Nephron (organoid): ENCODE results near the gene OSGEPL1.

Source experiments
- H3K27ac Mint-ChIP-seq, 3 experiments: 2 replicates each; pipeline ENCODE4 v1.8.0; 2020; ENCODE audit warnings: mixed read lengths in 3 of 3, mild to moderate bottlenecking in 2 of 3, moderate library complexity in 1 of 3
- H3K27me3 Mint-ChIP-seq: 2 replicates; pipeline ENCODE4 v1.8.0; 2021; ENCODE audit warnings: low read depth, mild to moderate bottlenecking, moderate library complexity, mixed read lengths
- H3K36me3 Mint-ChIP-seq: 2 replicates; pipeline ENCODE4 v1.8.0; 2020; ENCODE audit warnings: low read depth, mixed read lengths
- H3K4me1 Mint-ChIP-seq: 2 replicates; pipeline ENCODE4 v1.8.0; 2020; ENCODE audit warnings: mixed read lengths
- H3K4me3 Mint-ChIP-seq, 3 experiments: 2 replicates each; pipeline ENCODE4 v1.8.0; 2020; ENCODE audit warnings: mild to moderate bottlenecking in 3 of 3, mixed read lengths in 3 of 3, moderate library complexity in 2 of 3
- H3K9me3 Mint-ChIP-seq: 2 replicates; pipeline ENCODE4 v1.8.0; 2020; ENCODE audit warnings: mixed read lengths
- TF ChIP-seq, protein P1 (sequence below), 3 experiments: fragments of 200-600 bp; sonication (generic); IDR thresholded peaks; one replicate each; pipeline ENCODE4 v1.5.0; 2021; ENCODE audit warnings: antibody characterized with exemption in 3 of 3; ENCODE audit not compliant: unreplicated experiment in 3 of 3

Gene OSGEPL1

GRCh38 chr2:189798312-189799029 is 35.9 kb upstream of the OSGEPL1 start:
- H3K36me3 Mint-ChIP-seq = peaks cover 39% of the 10 kb centered on the region
- TF ChIP-seq, protein P1, sequence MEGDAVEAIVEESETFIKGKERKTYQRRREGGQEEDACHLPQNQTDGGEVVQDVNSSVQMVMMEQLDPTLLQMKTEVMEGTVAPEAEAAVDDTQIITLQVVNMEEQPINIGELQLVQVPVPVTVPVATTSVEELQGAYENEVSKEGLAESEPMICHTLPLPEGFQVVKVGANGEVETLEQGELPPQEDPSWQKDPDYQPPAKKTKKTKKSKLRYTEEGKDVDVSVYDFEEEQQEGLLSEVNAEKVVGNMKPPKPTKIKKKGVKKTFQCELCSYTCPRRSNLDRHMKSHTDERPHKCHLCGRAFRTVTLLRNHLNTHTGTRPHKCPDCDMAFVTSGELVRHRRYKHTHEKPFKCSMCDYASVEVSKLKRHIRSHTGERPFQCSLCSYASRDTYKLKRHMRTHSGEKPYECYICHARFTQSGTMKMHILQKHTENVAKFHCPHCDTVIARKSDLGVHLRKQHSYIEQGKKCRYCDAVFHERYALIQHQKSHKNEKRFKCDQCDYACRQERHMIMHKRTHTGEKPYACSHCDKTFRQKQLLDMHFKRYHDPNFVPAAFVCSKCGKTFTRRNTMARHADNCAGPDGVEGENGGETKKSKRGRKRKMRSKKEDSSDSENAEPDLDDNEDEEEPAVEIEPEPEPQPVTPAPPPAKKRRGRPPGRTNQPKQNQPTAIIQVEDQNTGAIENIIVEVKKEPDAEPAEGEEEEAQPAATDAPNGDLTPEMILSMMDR (IDR thresholded peaks at IDR 0.05; ENCODE audit: unreplicated experiment in 3 of 3) = peak; percentile 28 to 52 (median 32)
- no peak overlapping the region for H3K4me3 Mint-ChIP-seq
- no peaks in the 10 kb centered on the region for H3K27me3 Mint-ChIP-seq
- no peaks in the 10 kb centered on the region for H3K4me1 Mint-ChIP-seq
- H3K27ac Mint-ChIP-seq = no peak overlapping the region
- no peaks in the 10 kb centered on the region for H3K9me3 Mint-ChIP-seq

- TF ChIP-seq, protein P1 (IDR thresholded peaks at IDR 0.05; ENCODE audit: unreplicated experiment in 3 of 3) = no peak
- no peaks in the 10 kb centered on the region for H3K4me1 Mint-ChIP-seq
- no peak overlapping the region for H3K4me3 Mint-ChIP-seq
- H3K9me3 Mint-ChIP-seq = no peaks in the 10 kb centered on the region
- no peaks in the 10 kb centered on the region for H3K27me3 Mint-ChIP-seq
- H3K27ac Mint-ChIP-seq = no peak overlapping the region
- H3K36me3 Mint-ChIP-seq = peaks cover 44% of the 10 kb centered on the region
Observed at GRCh38 chr2:189797902-189798301, 35.3 kb upstream of the OSGEPL1 start.

- H3K27me3 Mint-ChIP-seq = no peaks in the 10 kb centered on the region
- H3K36me3 Mint-ChIP-seq = peaks cover 44% of the 10 kb centered on the region
- no peak overlapping the region for H3K4me3 Mint-ChIP-seq
- H3K27ac Mint-ChIP-seq = no peak overlapping the region
- no peaks in the 10 kb centered on the region for H3K4me1 Mint-ChIP-seq
- H3K9me3 Mint-ChIP-seq = no peaks in the 10 kb centered on the region
- TF ChIP-seq, protein P1 (IDR thresholded peaks at IDR 0.05; ENCODE audit: unreplicated experiment in 3 of 3) = no peak
Observed at GRCh38 chr2:189794310-189794709, 31.7 kb upstream of the OSGEPL1 start.

DNA sequence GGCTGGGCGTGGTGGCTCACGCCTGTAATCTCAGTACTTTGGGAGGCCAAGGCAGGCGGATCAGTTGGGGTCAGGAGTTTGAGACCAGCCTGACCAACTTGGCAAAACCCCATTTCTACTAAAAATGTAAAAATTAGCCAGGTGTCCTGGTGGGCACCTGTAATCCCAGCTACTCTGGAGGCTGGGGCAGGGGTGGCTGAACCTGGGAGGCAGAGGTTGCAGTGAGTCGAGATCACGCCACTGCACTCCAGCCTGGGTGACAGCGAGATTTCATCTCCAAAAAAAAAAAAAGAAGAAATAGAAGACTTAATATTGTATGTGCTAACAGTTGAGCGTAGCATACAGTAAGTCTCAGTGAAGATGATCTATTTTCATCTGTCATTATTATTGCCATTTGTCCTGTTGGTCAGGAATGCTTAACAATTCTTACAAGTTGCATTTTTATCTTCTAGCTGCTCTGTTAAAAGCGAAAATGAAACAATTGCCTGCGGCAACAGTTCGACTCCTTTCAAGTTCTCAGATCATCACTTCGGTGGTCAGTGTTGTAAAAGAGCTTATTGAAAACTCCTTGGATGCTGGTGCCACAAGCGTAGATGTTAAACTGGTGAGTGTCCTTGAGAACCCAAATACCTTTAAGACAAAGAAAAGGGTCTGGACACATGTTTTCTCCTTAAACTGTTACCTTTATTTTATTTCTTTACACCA is 28.9 kb upstream of the OSGEPL1 start:
- peaks cover 41% of the 10 kb centered on the region for H3K36me3 Mint-ChIP-seq
- H3K27ac Mint-ChIP-seq = no peak overlapping the region

GRCh38 chr2:189783927-189784867 is 21.6 kb upstream of the OSGEPL1 start, which contains the start of the genes ORMDL1 and PMS1:
ORMDL1 (minus strand) TSS chr2:189784339; CDS start chr2:189782595, 1,744 bp downstream.
PMS1 (plus strand) TSS chr2:189784450; CDS start chr2:189791810, 7,360 bp downstream.
- Mint-ChIP-seq H3K27ac (peak within 1 kb of the TSS; percentile 96 to 99 (median 98)), H3K9me3 (no peaks in the 10 kb centered on the region), H3K36me3 (peaks cover 45% of the 10 kb centered on the region), H3K4me3 (peak within 1 kb of the TSS; percentile 92 to 97 (median 96)), H3K4me1 (peaks cover 29% of the 10 kb centered on the region), H3K27me3 (no peaks in the 10 kb centered on the region)
- TF ChIP-seq, protein P1 (IDR thresholded peaks at IDR 0.05; ENCODE audit: unreplicated experiment in 3 of 3) = no peak

More for the DNA sequence above, 28.9 kb upstream of the OSGEPL1 start:
- H3K4me3 Mint-ChIP-seq = no peak overlapping the region
- TF ChIP-seq, protein P1 (IDR thresholded peaks at IDR 0.05; ENCODE audit: unreplicated experiment in 3 of 3) = no peak
- no peaks in the 10 kb centered on the region for H3K4me1 Mint-ChIP-seq
- H3K9me3 Mint-ChIP-seq = no peaks in the 10 kb centered on the region
- H3K27me3 Mint-ChIP-seq = no peaks in the 10 kb centered on the region
